ENCODE results near the gene CSMD2. TPM values are rescaled to one million over a fixed set of nuclear protein-coding genes. Genes with fewer than 3 reads are reported as not detected.

Gene CSMD2
- total and polyA plus RNA-seq, 2 of the 8 experiments (the other 6 are each of a cell fraction or from before 2014, with no cell fraction given), result 7.0 to 14.7 TPM

DNA sequence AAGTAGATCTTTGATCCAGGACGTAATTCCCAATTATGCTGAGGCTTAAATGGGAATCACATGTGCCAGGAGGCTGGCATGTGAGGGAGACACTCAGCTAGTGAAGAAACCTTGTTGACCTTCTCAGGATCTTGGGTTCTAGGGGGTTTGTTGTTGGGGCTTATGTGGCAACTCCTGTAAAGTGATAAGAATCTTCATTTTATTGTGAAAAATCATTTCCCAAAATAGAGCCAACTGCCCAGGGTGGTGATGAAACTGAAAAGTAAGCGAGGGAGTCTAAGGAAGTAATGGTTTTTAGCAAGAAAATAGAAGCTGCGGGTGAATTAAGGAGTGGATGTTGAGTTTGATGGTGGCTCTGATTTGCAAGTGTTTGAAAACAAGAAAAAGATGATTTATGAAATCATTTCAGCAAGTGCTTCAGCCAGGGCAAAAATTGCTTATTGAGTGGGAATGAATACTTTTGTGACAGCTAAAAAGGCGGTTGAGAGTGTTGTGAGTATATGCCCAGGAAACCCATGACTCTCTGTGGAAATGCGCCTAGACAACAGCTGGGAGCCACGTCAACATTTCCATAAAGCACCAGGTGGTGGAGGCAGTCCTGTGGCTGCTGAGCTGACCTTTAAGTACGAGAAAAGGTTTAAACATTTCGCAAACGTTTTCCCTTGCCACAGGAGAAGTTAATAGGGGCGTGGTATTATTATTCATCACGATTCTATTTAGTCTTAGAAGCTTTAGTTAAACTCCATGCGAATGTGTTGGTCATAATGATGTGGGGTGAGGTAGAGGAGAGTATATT lies 198.5 kb downstream of the CSMD2 start (continued):
- TF ChIP-seq PHF8 (conservative IDR thresholded peaks at IDR 0.05; ENCODE audit: low read depth, low read length), result no peak
- no peak for TF ChIP-seq EGR1 (IDR thresholded peaks at IDR 0.05; ENCODE audit: borderline replicate concordance, low read depth, low read length)
- TF ChIP-seq SIRT6 (IDR thresholded peaks at IDR 0.05; ENCODE audit: low read length), result no peak
- no peak for TF ChIP-seq CHD2 (IDR thresholded peaks at IDR 0.05; ENCODE audit: low read length)
